ENCODE results near the gene HADHB. TPM values are rescaled to one million over a fixed set of nuclear protein-coding genes. Genes with fewer than 3 reads are reported as not detected.
A peak's percentile ranks its signal among the peaks of the same experiment; 100 is the strongest.

HADHB gene
- polyA plus RNA-seq, 3 donors: 94.3 to 200 (median 186) TPM

DNA sequence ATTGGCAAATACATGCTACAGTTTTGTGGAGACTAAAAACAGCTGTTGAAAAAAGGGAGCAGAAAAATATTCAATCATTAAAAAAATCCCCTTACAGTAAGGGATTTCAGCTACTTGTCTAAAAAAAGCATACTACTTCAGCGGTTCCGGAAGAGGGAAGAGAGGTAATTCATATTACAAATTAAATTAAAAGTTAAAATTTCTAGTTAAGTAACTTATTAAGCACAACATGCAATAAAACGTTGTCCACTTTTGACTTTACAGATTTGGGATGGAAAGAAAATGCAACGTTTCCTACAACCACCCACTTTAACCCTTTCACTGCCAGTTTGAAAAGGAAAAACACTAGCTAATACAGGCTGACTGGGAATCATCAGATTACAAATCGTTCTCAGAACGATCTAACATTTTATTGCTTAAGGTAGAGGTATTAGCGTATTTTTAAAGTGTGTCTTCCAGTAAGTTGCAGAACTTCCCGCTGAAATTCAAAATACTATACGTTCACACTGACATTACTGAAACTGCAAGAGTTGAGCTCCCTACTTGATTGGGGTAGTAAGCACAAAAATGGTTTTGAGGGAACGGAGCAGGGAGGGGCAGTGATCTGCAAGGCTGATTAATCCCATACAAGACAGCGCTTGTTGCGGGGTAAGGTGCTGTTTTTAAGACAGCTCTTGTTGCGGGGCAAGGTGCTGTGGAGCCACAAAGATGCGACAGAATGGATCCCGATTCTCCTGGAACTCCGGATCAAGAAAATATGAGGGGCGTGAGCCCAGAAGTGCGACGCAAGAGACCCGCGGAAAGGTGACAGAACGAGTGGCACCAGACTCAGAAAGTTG is 1.1 kb upstream of the HADHB start:
- Histone ChIP-seq H3K4me1 (ENCODE audit: control insufficient read depth in 1 of 2, insufficient read depth in 2 of 2, low read length in 2 of 2) (peaks cover 53 to 63% of the 10 kb centered on the region in 2 donors), H3K36me3 (replicated peaks in 1 of 2; ENCODE audit: control insufficient read depth in 1 of 2, insufficient read depth in 2 of 2, low read length in 2 of 2) (peaks cover 0 to 2% of the 10 kb centered on the region in 2 donors), H3K4me3 (replicated peaks in 1 of 3; ENCODE audit: low read depth in 2 of 3, low read length in 3 of 3) (peak overlapping the region; percentile 76 to 97 (median 79)), H3K27ac (ENCODE audit: low read depth in 1 of 2, low read length in 2 of 2) (peak overlapping the region; percentile 97 to 98), H3K27me3 (ENCODE audit: control insufficient read depth in 2 of 2, insufficient read depth in 2 of 2, low read length in 2 of 2) (no peaks in the 10 kb centered on the region), H4K20me1 (ENCODE audit: insufficient read depth, low read length) (peaks cover 78% of the 10 kb centered on the region), H2AFZ (ENCODE audit: insufficient read depth, low read depth, low read length, poor library complexity, severe bottlenecking) (peak overlapping the region; percentile 97), H3K79me2 (ENCODE audit: insufficient read depth, low read length) (peaks cover 98% of the 10 kb centered on the region), H3K9me3 (replicated peaks in 1 of 2; ENCODE audit: control insufficient read depth in 1 of 2, insufficient read depth in 1 of 2, low read length in 2 of 2) (no peaks in the 10 kb centered on the region), H3K4me2 (replicated peaks; ENCODE audit: extremely low read depth, low read length, poor library complexity, severe bottlenecking) (peak overlapping the region; percentile 96), H3K9ac (ENCODE audit: insufficient read depth, low read length, poor library complexity, severe bottlenecking) (peak overlapping the region; percentile 95)
- WGBS (ENCODE audit: insufficient coverage): under 1% methylated on average over 13 of the region's 22 CpGs
- no peak for DNase-seq
- Mint-ChIP-seq H3K27ac (peak overlapping the region; percentile 98 to 100 (median 100)), H3K9me3 (peaks cover 0 to 2% (median 0%) of the 10 kb centered on the region in 7 donors), H3K4me1 (peaks cover 69% of the 10 kb centered on the region), H3K36me3 (peaks cover 2 to 13% of the 10 kb centered on the region in 2 donors), H3K4me3 (peak overlapping the region; percentile 98 to 99), H3K27me3 (ENCODE audit: low read depth in 3 of 3) (no peaks in the 10 kb centered on the region)
- TF ChIP-seq, protein P1, sequence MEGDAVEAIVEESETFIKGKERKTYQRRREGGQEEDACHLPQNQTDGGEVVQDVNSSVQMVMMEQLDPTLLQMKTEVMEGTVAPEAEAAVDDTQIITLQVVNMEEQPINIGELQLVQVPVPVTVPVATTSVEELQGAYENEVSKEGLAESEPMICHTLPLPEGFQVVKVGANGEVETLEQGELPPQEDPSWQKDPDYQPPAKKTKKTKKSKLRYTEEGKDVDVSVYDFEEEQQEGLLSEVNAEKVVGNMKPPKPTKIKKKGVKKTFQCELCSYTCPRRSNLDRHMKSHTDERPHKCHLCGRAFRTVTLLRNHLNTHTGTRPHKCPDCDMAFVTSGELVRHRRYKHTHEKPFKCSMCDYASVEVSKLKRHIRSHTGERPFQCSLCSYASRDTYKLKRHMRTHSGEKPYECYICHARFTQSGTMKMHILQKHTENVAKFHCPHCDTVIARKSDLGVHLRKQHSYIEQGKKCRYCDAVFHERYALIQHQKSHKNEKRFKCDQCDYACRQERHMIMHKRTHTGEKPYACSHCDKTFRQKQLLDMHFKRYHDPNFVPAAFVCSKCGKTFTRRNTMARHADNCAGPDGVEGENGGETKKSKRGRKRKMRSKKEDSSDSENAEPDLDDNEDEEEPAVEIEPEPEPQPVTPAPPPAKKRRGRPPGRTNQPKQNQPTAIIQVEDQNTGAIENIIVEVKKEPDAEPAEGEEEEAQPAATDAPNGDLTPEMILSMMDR (IDR thresholded peaks at IDR 0.05): no peak
- intact Hi-C loops (cut with micrococcal nuclease): loop anchor here (2.0 to 10.0 kb wide), 3 partner anchors 103 to 221 kb away; partner anchors contain the start of genes ADGRF3 (in 2 of the 2) and SELENOI (in 2 of the 2)

DNA sequence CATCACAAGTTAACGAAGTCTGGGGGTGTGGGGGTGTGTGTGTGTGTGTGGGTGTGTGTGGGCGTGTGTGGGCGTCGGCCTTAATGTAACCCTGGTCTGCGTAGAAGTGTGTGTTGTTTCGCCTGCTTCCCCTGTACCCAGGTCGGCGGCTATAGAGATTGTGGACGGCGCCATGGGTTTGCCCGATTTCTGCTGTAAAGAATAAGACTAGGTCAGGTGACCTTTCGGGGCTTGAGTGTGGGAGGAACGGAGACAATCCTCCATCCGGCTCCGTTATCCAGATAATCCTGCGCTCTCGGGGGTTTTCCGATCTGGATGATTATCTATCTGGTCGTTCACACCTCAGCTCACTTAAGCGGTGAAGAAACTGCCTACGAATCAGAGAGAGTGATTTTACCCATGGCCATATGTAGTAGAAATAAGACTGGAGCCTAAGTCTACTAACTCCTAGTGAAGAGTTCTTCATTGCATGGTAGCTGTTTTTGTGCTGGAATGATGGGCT is 543 bp downstream of the HADHB start:
- peak overlapping the region; percentile 96 for H3K4me2 ChIP-seq (replicated peaks; ENCODE audit: extremely low read depth, low read length, poor library complexity, severe bottlenecking)
- no peaks in the 10 kb centered on the region for H3K36me3 Mint-ChIP-seq
- peaks cover 55% of the 10 kb centered on the region for H3K4me1 Mint-ChIP-seq
- peaks cover 98% of the 10 kb centered on the region for H3K79me2 ChIP-seq (ENCODE audit: insufficient read depth, low read length)
- H3K4me3 ChIP-seq (replicated peaks in 1 of 3; ENCODE audit: low read depth in 2 of 3, low read length in 3 of 3): peak overlapping the region; percentile 76 to 97 (median 79)
- H3K27ac ChIP-seq (ENCODE audit: low read depth in 1 of 2, low read length in 2 of 2): peak overlapping the region; percentile 97 to 98
- H3K9me3 ChIP-seq (replicated peaks in 1 of 2; ENCODE audit: control insufficient read depth in 1 of 2, insufficient read depth in 1 of 2, low read length in 2 of 2): no peaks in the 10 kb centered on the region
- intact Hi-C loops (cut with micrococcal nuclease): loop anchor here in 1 of 2 donors (2.0 to 10.0 kb wide), 2 partner anchors 102 to 220 kb away; partner anchors contain the start of genes ADGRF3 and SELENOI
- H3K27me3 Mint-ChIP-seq (ENCODE audit: low read depth in 3 of 3): no peaks in the 10 kb centered on the region
- H3K9me3 Mint-ChIP-seq: peaks cover 0 to 2% (median 0%) of the 10 kb centered on the region in 7 donors
- H3K4me3 Mint-ChIP-seq: peak overlapping the region; percentile 98 to 99
- peaks cover 40 to 59% of the 10 kb centered on the region in 2 donors for H3K4me1 ChIP-seq (ENCODE audit: control insufficient read depth in 1 of 2, insufficient read depth in 2 of 2, low read length in 2 of 2)
- peak overlapping the region; percentile 95 for H3K9ac ChIP-seq (ENCODE audit: insufficient read depth, low read length, poor library complexity, severe bottlenecking)
- TF ChIP-seq, protein P1 (IDR thresholded peaks at IDR 0.05): no peak
- H3K27ac Mint-ChIP-seq: peak overlapping the region; percentile 98 to 100 (median 100)
- 0% methylated on average over 17 of the region's 21 CpGs for WGBS (ENCODE audit: insufficient coverage)
- H3K27me3 ChIP-seq (ENCODE audit: control insufficient read depth in 2 of 2, insufficient read depth in 2 of 2, low read length in 2 of 2): no peaks in the 10 kb centered on the region
- peaks cover 78% of the 10 kb centered on the region for H4K20me1 ChIP-seq (ENCODE audit: insufficient read depth, low read length)
- no peak for DNase-seq
- peak overlapping the region; percentile 97 for H2AFZ ChIP-seq (ENCODE audit: insufficient read depth, low read depth, low read length, poor library complexity, severe bottlenecking)
- no peaks in the 10 kb centered on the region for H3K36me3 ChIP-seq (replicated peaks in 1 of 2; ENCODE audit: control insufficient read depth in 1 of 2, insufficient read depth in 2 of 2, low read length in 2 of 2)

All from CD14-positive monocyte (primary cell).